Measurements from ENCODE around the gene RABEP2. TPM values are rescaled to one million over a fixed set of nuclear protein-coding genes. Genes with fewer than 3 reads are reported as not detected.

Gene RABEP2
- total RNA-seq, 2 experiments from 2014 or later, result 84.8 to 87.2 TPM

GRCh38 chr16:28879261-28879840 lies 45.7 kb downstream of the RABEP2 start:
- CTCF ChIA-PET (ENCODE audit: unreplicated experiment), result interaction anchor here (1.3 kb wide), 1 partner anchor 57 kb away, joined by 3 read pairs; no protein-coding TSS in a partner anchor
- Histone ChIP-seq H3K79me2 (ENCODE audit: insufficient read depth, low read depth, low read length) (peaks cover 6% of the 10 kb centered on the region; the same call in 1 of the 2 replicates), H2AFZ (ENCODE audit: low read length) (peak overlapping the region; percentile 60; the same call in 1 of the 2 replicates), H3K4me2 (ENCODE audit: low read length) (peak overlapping the region; percentile 92), H3K9me3 (ENCODE audit: low read length) (no peaks in the 10 kb centered on the region), H4K20me1 (ENCODE audit: insufficient read depth, low read length) (no peaks in the 10 kb centered on the region), H3K4me3 (ENCODE audit: low read depth, low read length, poor library complexity, severe bottlenecking) (peak overlapping the region; percentile 77), H3K9me2 (ENCODE audit: insufficient read depth, low read length) (no peaks in the 10 kb centered on the region), H3K36me3 (ENCODE audit: insufficient read depth, low read length) (peaks cover 4% of the 10 kb centered on the region), H3K27ac (ENCODE audit: low read depth, low read length, poor library complexity, severe bottlenecking) (peak overlapping the region; percentile 64), H3K4me1 (ENCODE audit: insufficient read depth, low read length, poor library complexity, severe bottlenecking) (peaks cover 24% of the 10 kb centered on the region)
- intact Hi-C loops (cut with micrococcal nuclease; ENCODE audit: unreplicated experiment), result loop anchor here (1.0 to 10.0 kb wide), 2 partner anchors 66 to 1875 kb away; no protein-coding TSS in a partner anchor
- BruUV-seq (replicated peaks), result TSS peak; percentile 97
- TF ChIP-seq, protein P1, sequence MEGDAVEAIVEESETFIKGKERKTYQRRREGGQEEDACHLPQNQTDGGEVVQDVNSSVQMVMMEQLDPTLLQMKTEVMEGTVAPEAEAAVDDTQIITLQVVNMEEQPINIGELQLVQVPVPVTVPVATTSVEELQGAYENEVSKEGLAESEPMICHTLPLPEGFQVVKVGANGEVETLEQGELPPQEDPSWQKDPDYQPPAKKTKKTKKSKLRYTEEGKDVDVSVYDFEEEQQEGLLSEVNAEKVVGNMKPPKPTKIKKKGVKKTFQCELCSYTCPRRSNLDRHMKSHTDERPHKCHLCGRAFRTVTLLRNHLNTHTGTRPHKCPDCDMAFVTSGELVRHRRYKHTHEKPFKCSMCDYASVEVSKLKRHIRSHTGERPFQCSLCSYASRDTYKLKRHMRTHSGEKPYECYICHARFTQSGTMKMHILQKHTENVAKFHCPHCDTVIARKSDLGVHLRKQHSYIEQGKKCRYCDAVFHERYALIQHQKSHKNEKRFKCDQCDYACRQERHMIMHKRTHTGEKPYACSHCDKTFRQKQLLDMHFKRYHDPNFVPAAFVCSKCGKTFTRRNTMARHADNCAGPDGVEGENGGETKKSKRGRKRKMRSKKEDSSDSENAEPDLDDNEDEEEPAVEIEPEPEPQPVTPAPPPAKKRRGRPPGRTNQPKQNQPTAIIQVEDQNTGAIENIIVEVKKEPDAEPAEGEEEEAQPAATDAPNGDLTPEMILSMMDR (conservative IDR thresholded peaks at IDR 0.05; ENCODE audit: low read length), result no peak
- no peak for TF ChIP-seq EZH2phosphoT487 (IDR thresholded peaks at IDR 0.05; ENCODE audit: borderline replicate concordance, low read depth, low read length)
- POLR2A ChIA-PET, result interaction anchor here (0.8 to 1.4 kb wide), 4 partner anchors 15 to 66 kb away, joined by 3 to 5 read pairs (median 4); no protein-coding TSS in a partner anchor
- no peak for DNase-seq (ENCODE audit: low spot score)

GRCh38 chr16:28878083-28878926 lies 46.7 kb downstream of the RABEP2 start, which contains the start of gene ATP2A1:
Gene ATP2A1 (plus strand): TSS chr16:28878488. CDS start chr16:28878672, 184 bp downstream.
- Histone ChIP-seq H3K79me2 (ENCODE audit: insufficient read depth, low read depth, low read length) (peaks cover 6% of the 10 kb centered on the region; the same call in 1 of the 2 replicates), H2AFZ (ENCODE audit: low read length) (peak within 1 kb of the TSS; percentile 60; the same call in 1 of the 2 replicates), H3K9me3 (ENCODE audit: low read length) (no peaks in the 10 kb centered on the region), H3K4me2 (ENCODE audit: low read length) (peak within 1 kb of the TSS; percentile 92), H4K20me1 (ENCODE audit: insufficient read depth, low read length) (no peaks in the 10 kb centered on the region), H3K4me3 (ENCODE audit: low read depth, low read length, poor library complexity, severe bottlenecking) (peak within 1 kb of the TSS; percentile 77), H3K4me1 (ENCODE audit: insufficient read depth, low read length, poor library complexity, severe bottlenecking) (peaks cover 24% of the 10 kb centered on the region), H3K36me3 (ENCODE audit: insufficient read depth, low read length) (peaks cover 14% of the 10 kb centered on the region), H3K9me2 (ENCODE audit: insufficient read depth, low read length) (no peaks in the 10 kb centered on the region), H3K27ac (ENCODE audit: low read depth, low read length, poor library complexity, severe bottlenecking) (peak within 1 kb of the TSS; percentile 64)
- BruUV-seq (replicated peaks), result no TSS peak
- TF ChIP-seq EZH2phosphoT487 (IDR thresholded peaks at IDR 0.05; ENCODE audit: borderline replicate concordance, low read depth, low read length), result no peak
- TF ChIP-seq, protein P1 (conservative IDR thresholded peaks at IDR 0.05; ENCODE audit: low read length), result no peak
- ChIA-PET CTCF (ENCODE audit: unreplicated experiment) (interaction anchor here (1.3 kb wide), 1 partner anchor 58 kb away, joined by 3 read pairs; no protein-coding TSS in a partner anchor), POLR2A (interaction anchor here (0.6 to 1.4 kb wide), 4 partner anchors 14 to 67 kb away, joined by 3 to 5 read pairs (median 4); no protein-coding TSS in a partner anchor)
- intact Hi-C loops (cut with micrococcal nuclease; ENCODE audit: unreplicated experiment), result loop anchor here (10.0 kb wide), 1 partner anchor 1876 kb away; no protein-coding TSS in a partner anchor
- DNase-seq (ENCODE audit: low spot score), result no peak

Data from OCI-LY7 (cell line).